NT2/D1 (cell line): Measurements from ENCODE around the gene EFR3B.
"Not testable (repeated sequence)": the region's sequence is repeated elsewhere in the genome, so short reads cannot be mapped to it uniquely, and the experiment has no call there.

Experiments used
- DNase-seq: peaks from one replicate; pipeline ENCODE4 v3.0.0-alpha.2; 2011; ENCODE audit warnings: low read depth, low spot score
- H3K27me3 ChIP-seq: 2 replicates; pipeline ENCODE4 v1.6.0; 2011; ENCODE audit warnings: mild to moderate bottlenecking; ENCODE audit not compliant: insufficient read length, insufficient read depth
- H3K36me3 ChIP-seq: 2 replicates; pipeline ENCODE4 v1.6.1; 2011; ENCODE audit warnings: mild to moderate bottlenecking, low read length, mixed read lengths; ENCODE audit not compliant: insufficient read depth, insufficient read length
- H3K4me1 ChIP-seq: 2 replicates; pipeline ENCODE4 v1.5.1; 2011; ENCODE audit not compliant: insufficient read depth, insufficient read length
- H3K4me3 ChIP-seq: 2 replicates; pipeline ENCODE4 v1.5.1; 2011; ENCODE audit warnings: low read depth; ENCODE audit not compliant: insufficient read length
- H3K9ac ChIP-seq: 2 replicates; pipeline ENCODE4 v1.6.0; 2011; ENCODE audit warnings: low read depth; ENCODE audit not compliant: insufficient read length
- H3K9me3 ChIP-seq: 2 replicates; pipeline ENCODE4 v1.5.1; 2011; ENCODE audit warnings: mild to moderate bottlenecking, low read length; ENCODE audit not compliant: insufficient read depth
- SUZ12 ChIP-seq: IDR thresholded peaks from 2 replicates; pipeline ENCODE4 v1.6.1; 2011; ENCODE audit not compliant: insufficient read length, insufficient read depth; ENCODE audit errors: extremely low read depth
- YY1 ChIP-seq: IDR thresholded peaks from 2 replicates; pipeline ENCODE4 v1.6.1; 2011; ENCODE audit not compliant: insufficient read length, insufficient read depth
- ZNF274 ChIP-seq: IDR thresholded peaks from 2 replicates; pipeline ENCODE4 v1.6.1; 2011; ENCODE audit warnings: mild to moderate bottlenecking, low read depth, low read length

The EFR3B gene

GRCh38 chr2:25123682-25124081 lies 81.8 kb downstream of the EFR3B start:
- peaks cover 2% of the 10 kb centered on the region for H3K36me3 ChIP-seq
- no peak for DNase-seq
- no peak overlapping the region for H3K9ac ChIP-seq
- no peaks in the 10 kb centered on the region for H3K9me3 ChIP-seq
- H3K4me3 ChIP-seq: no peak overlapping the region
- H3K4me1 ChIP-seq: no peaks in the 10 kb centered on the region
- no peaks in the 10 kb centered on the region for H3K27me3 ChIP-seq
- no peak for TF ChIP-seq YY1
- no peak for TF ChIP-seq ZNF274
- TF ChIP-seq SUZ12: no peak

- H3K36me3 ChIP-seq: peaks cover 5% of the 10 kb centered on the region
- no peaks in the 10 kb centered on the region for H3K27me3 ChIP-seq
- H3K4me1 ChIP-seq: no peaks in the 10 kb centered on the region
- no peak overlapping the region for H3K4me3 ChIP-seq
- no peaks in the 10 kb centered on the region for H3K9me3 ChIP-seq
- no peak for TF ChIP-seq SUZ12
- no peak for TF ChIP-seq YY1
- TF ChIP-seq ZNF274: no peak
- no peak overlapping the region for H3K9ac ChIP-seq
- DNase-seq: no peak
Measured at GRCh38 chr2:25125189-25125588, 83.3 kb downstream of the EFR3B start.

- Histone ChIP-seq H3K36me3 (peaks cover 7% of the 10 kb centered on the region), H3K9ac (no peak overlapping the region), H3K27me3 (no peaks in the 10 kb centered on the region), H3K4me3 (no peak overlapping the region), H3K4me1 (no peaks in the 10 kb centered on the region), H3K9me3 (no peaks in the 10 kb centered on the region)
- TF ChIP-seq SUZ12 (no peak), ZNF274 (no peak), YY1 (no peak)
- DNase-seq: no peak
Measured at GRCh38 chr2:25125976-25126375, 84.1 kb downstream of the EFR3B start.

GRCh38 chr2:25127071-25127470 lies 85.2 kb downstream of the EFR3B start:
- H3K36me3 ChIP-seq, H3K9ac ChIP-seq, H3K4me1 ChIP-seq, H3K27me3 ChIP-seq, DNase-seq, H3K4me3 ChIP-seq, H3K9me3 ChIP-seq: not testable (repeated sequence)

- H3K4me1 ChIP-seq: peaks cover 4% of the 10 kb centered on the region
- H3K27me3 ChIP-seq: no peaks in the 10 kb centered on the region
- peaks cover 7% of the 10 kb centered on the region for H3K36me3 ChIP-seq
- no peaks in the 10 kb centered on the region for H3K9me3 ChIP-seq
- H3K9ac ChIP-seq: no peak overlapping the region
- TF ChIP-seq YY1 (no peak), SUZ12 (no peak), ZNF274 (no peak)
- no peak for DNase-seq
- no peak overlapping the region for H3K4me3 ChIP-seq
Measured at GRCh38 chr2:25127646-25128045, 85.8 kb downstream of the EFR3B start.

- TF ChIP-seq SUZ12 (no peak), YY1 (no peak), ZNF274 (no peak)
- DNase-seq: no peak
- H3K27me3 ChIP-seq: no peaks in the 10 kb centered on the region
Measured at GRCh38 chr2:25129901-25130520, 88.1 kb downstream of the EFR3B start.

GRCh38 chr2:25131253-25131566 lies 89.3 kb downstream of the EFR3B start:
- H3K27me3 ChIP-seq: no peaks in the 10 kb centered on the region
- H3K9me3 ChIP-seq: no peaks in the 10 kb centered on the region
- TF ChIP-seq SUZ12 (no peak), YY1 (no peak), ZNF274 (no peak)
- no peak overlapping the region for H3K4me3 ChIP-seq
- peaks cover 9% of the 10 kb centered on the region for H3K4me1 ChIP-seq
- H3K36me3 ChIP-seq: peaks cover 18% of the 10 kb centered on the region
- H3K9ac ChIP-seq: no peak overlapping the region
- DNase-seq: no peak

More at GRCh38 chr2:25129901-25130520, 88.1 kb downstream of the EFR3B start:
- H3K36me3 ChIP-seq: peaks cover 11% of the 10 kb centered on the region
- H3K4me3 ChIP-seq: no peak overlapping the region
- no peak overlapping the region for H3K9ac ChIP-seq
- H3K4me1 ChIP-seq: peaks cover 9% of the 10 kb centered on the region
- H3K9me3 ChIP-seq: no peaks in the 10 kb centered on the region
